Effector memory CD4-positive, alpha-beta T cell (primary cell): ENCODE measurements around the gene KCTD2.
A peak's percentile ranks its signal among the peaks of the same experiment; 100 is the strongest.
"Not testable (repeated sequence)": the region's sequence is repeated elsewhere in the genome, so short reads cannot be mapped to it uniquely, and the experiment has no call there.

Experiments used
- DNase-seq, 3 donors: peaks; one replicate each; pipeline ENCODE4 v3.0.0-alpha.2; 2020
- H3K27ac ChIP-seq: 2 replicates; pipeline ENCODE4 v1.7.0; 2013; ENCODE audit warnings: mild to moderate bottlenecking, low read length, moderate library complexity; ENCODE audit not compliant: insufficient read depth, poor library complexity, severe bottlenecking
- H3K27me3 ChIP-seq: replicated peaks from 2 replicates; pipeline ENCODE4 v1.7.0; 2013; ENCODE audit warnings: mild to moderate bottlenecking, low read length; ENCODE audit not compliant: insufficient read depth, control insufficient read depth, poor library complexity, severe bottlenecking
- H3K36me3 ChIP-seq: 2 replicates; pipeline ENCODE4 v1.7.0; 2013; ENCODE audit warnings: mild to moderate bottlenecking, low read length, moderate library complexity; ENCODE audit not compliant: control insufficient read depth, insufficient read depth
- H3K4me1 ChIP-seq: 2 replicates; pipeline ENCODE4 v1.7.0; 2013; ENCODE audit warnings: low read length, mild to moderate bottlenecking; ENCODE audit not compliant: control insufficient read depth, insufficient read depth, poor library complexity, severe bottlenecking
- H3K4me3 ChIP-seq: 2 replicates; pipeline ENCODE4 v1.7.0; 2013; ENCODE audit warnings: low read length, low read depth, mild to moderate bottlenecking; ENCODE audit not compliant: insufficient read depth, poor library complexity, severe bottlenecking
- H3K9me3 ChIP-seq: 2 replicates; pipeline ENCODE4 v1.7.0; 2013; ENCODE audit warnings: mild to moderate bottlenecking, low read length, moderate library complexity; ENCODE audit not compliant: control insufficient read depth

Gene KCTD2

DNA sequence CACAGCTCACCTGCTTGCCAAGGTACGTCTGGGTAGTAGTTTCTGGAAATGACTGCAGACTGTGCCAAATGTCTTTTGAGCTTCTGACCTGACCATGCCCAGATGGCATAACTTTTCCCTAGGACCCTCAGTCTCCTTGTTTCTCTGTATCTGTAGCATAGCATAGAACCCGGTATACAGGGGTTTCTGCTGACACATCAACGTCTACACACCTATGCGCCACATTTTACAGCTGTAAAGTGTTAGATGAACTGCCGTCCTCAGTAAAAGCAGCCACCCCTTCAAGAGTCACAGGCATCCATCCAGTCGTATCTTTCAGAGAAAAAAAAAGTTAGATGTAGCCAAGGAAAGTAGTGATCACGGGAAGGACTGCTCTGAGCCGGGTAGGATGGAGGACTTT lies 17.4 kb downstream of the KCTD2 start:
- no peak for DNase-seq
- H3K36me3 ChIP-seq, result peaks cover 52% of the 10 kb centered on the region
- H3K27ac ChIP-seq, result no peak overlapping the region
- H3K27me3 ChIP-seq, result no peaks in the 10 kb centered on the region
- no peaks in the 10 kb centered on the region for H3K9me3 ChIP-seq
- no peaks in the 10 kb centered on the region for H3K4me1 ChIP-seq
- no peak overlapping the region for H3K4me3 ChIP-seq

DNA sequence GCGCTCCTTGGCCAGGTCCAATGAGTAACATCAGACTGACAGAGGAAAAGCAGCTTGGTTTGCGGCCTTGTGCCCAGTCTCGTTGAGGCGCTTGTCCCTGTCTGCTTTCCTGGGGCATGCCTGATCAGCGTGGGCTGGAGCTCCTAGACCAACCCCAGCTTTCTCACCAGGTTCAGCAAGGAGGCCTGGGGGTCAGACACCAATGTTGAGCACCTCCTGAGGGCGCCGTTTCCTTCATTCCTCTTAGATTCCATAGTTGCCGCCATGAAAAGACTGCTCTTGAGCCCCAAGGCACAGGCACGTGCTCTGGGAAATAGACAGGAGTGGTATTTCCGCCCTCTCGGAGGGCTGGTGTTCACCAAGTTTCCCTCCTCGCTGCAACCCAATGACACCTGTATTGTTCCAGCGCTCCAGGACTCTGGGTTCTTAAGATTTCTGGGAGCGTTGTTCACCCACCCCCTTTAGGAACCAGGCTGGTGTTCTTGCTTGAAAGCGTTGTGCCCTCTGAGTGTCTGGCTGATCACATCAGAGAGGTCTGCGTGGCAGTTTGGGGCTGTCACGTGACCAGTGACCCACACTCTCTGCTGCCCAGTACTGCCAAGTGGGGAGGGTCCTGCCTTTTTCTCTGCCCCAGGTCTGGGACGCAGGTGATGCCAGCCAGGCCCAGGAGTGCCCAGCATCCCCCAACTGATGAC lies 18.0 kb downstream of the KCTD2 start:
- Histone ChIP-seq H3K4me3 (no peak overlapping the region), H3K36me3 (peaks cover 48% of the 10 kb centered on the region), H3K9me3 (no peaks in the 10 kb centered on the region), H3K27me3 (no peaks in the 10 kb centered on the region), H3K4me1 (no peaks in the 10 kb centered on the region), H3K27ac (no peak overlapping the region)
- DNase-seq, result no peak

DNA sequence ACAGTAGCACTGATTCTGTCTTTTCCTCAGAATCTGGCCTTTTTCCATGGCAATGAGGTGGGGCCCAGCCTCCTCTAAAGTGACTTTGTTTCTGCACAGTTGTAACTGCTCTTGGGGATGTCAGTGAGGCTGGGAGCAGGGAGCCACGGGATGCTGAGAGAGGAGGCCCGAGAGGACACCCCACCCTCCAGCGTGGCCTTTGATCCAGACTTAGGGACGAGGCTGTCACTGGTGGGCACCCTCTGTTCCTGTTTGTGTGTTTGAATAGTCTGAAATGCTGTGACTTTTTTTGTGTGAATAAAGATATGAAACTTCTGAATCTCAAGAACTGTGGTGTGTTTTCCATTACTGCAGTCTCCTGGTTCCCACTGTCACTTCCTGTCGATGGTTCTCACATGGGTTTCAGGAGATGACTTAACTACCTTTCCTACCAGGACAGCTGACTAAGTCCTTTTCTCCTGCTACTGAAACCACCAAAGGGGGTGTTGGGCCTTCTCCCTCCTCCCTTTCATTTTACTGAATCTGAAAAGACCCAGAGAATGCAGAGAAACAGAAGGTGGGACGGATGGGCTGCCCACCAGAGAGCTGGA lies 18.6 kb downstream of the KCTD2 start:
- DNase-seq, result no peak
- H3K27ac ChIP-seq, result no peak overlapping the region

DNA sequence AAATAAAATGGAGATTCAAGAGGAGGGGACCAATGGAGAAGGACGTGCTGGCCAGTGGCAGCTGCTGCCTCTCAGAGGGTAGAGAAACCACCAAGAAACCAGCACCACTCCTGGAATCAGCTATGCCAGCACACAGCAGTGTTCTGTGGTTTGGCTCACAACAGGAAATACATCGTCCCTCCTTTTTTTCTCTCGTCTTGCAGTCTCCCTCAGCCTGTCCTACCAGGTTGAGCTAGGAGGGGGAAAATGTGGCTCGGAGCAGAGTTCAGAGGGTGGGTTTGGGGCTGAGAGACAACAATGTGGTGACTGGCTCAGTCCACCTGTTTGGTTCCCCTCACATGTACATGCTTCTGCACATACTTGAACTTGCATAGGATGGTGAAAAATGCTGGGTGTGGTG lies 20.8 kb downstream of the KCTD2 start:
- DNase-seq, result no peak
- peak overlapping the region; percentile 5 for H3K27ac ChIP-seq
- no peaks in the 10 kb centered on the region for H3K9me3 ChIP-seq
- peaks cover 24% of the 10 kb centered on the region for H3K36me3 ChIP-seq
- H3K4me1 ChIP-seq, result no peaks in the 10 kb centered on the region
- H3K4me3 ChIP-seq, result no peak overlapping the region
- H3K27me3 ChIP-seq, result no peaks in the 10 kb centered on the region

More for the DNA sequence above, 18.6 kb downstream of the KCTD2 start:
- Histone ChIP-seq H3K9me3 (no peaks in the 10 kb centered on the region), H3K27me3 (no peaks in the 10 kb centered on the region), H3K36me3 (peaks cover 43% of the 10 kb centered on the region), H3K4me1 (no peaks in the 10 kb centered on the region), H3K4me3 (no peak overlapping the region)

GRCh38 chr17:75068750-75069149 lies 21.7 kb downstream of the KCTD2 start:
- Histone ChIP-seq H3K27ac (no peak overlapping the region), H3K9me3 (no peaks in the 10 kb centered on the region), H3K27me3 (no peaks in the 10 kb centered on the region), H3K4me3 (no peak overlapping the region), H3K36me3 (peaks cover 15% of the 10 kb centered on the region), H3K4me1 (no peaks in the 10 kb centered on the region)
- no peak for DNase-seq

DNA sequence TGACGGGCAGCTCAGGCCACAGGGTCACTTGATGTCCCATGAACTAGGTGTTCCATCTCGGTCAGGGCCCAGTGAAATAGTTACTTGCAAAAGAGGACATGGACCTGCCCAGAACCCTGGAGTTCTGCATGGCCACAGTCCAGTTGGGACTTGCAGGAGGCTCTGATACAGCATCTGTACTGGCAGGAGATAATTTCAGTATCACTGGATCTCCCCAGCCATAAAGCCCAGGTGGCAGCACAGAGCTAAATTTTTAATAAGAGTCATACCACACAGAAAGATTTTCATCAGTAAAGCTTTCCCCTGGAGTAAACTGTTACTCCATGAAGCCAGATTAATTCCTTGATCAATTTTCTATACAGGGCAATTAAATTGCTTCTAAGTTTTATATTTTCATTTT lies 22.8 kb downstream of the KCTD2 start:
- no peak for DNase-seq
- H3K9me3 ChIP-seq, result no peaks in the 10 kb centered on the region
- no peaks in the 10 kb centered on the region for H3K27me3 ChIP-seq
- no peaks in the 10 kb centered on the region for H3K4me1 ChIP-seq
- no peak overlapping the region for H3K27ac ChIP-seq
- peaks cover 5% of the 10 kb centered on the region for H3K36me3 ChIP-seq
- H3K4me3 ChIP-seq, result no peak overlapping the region

GRCh38 chr17:75071478-75072271 lies 24.6 kb downstream of the KCTD2 start:
- H3K4me1 ChIP-seq, H3K36me3 ChIP-seq, H3K27me3 ChIP-seq, DNase-seq, H3K27ac ChIP-seq, H3K9me3 ChIP-seq, H3K4me3 ChIP-seq: not testable (repeated sequence)

DNA sequence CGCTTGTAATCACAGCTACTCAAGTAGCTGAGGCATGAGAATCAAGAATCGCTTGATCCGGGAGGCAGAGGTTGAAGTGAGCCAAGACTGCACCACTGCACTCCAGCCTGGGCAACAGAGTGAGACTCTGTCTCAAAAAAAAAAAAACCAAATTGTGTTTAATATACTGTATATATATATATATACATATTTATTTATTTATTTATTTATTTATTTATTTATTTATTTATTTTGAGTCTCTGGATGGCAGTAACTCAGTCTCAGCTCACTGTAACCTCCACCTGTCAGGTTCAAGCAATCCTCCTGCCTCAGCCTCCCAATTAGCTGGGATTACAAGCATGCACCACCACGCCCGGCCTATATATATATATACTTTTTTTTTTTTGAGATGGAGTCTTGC lies 25.9 kb downstream of the KCTD2 start:
- H3K4me3 ChIP-seq, result not testable (repeated sequence)

DNA sequence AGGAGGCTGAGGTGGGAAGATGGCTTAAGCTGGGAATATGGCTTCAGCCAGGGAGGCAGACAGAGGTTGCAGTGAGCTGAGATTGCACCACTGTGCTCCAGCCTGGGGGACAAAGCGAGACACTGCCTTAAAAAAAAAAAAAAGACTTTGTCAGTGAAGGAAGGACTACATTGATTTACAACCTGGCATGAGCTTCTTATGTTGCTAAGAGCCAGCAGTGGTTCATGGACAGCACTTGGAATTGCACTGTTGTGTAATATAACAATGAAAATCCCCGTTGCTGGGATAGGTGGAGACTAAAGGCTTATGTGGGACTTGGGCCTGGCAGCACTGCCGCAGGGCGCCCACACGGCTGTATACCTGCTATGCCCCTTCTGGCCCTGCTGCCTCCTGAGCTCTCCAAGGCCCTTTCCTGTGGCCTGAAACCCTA lies 26.6 kb downstream of the KCTD2 start:
- H3K9me3 ChIP-seq, result no peaks in the 10 kb centered on the region
- no peaks in the 10 kb centered on the region for H3K36me3 ChIP-seq
- no peaks in the 10 kb centered on the region for H3K27me3 ChIP-seq
- DNase-seq, result no peak
- peaks cover 10% of the 10 kb centered on the region for H3K4me1 ChIP-seq
- H3K27ac ChIP-seq, result no peak overlapping the region
- H3K4me3 ChIP-seq, result no peak overlapping the region

More for the DNA sequence above, 25.9 kb downstream of the KCTD2 start:
- not testable (repeated sequence) for H3K27ac ChIP-seq, H3K9me3 ChIP-seq, H3K27me3 ChIP-seq, H3K4me1 ChIP-seq, H3K36me3 ChIP-seq, DNase-seq

- no peak for DNase-seq
- Histone ChIP-seq H3K4me3 (no peak overlapping the region), H3K27me3 (no peaks in the 10 kb centered on the region), H3K27ac (no peak overlapping the region), H3K4me1 (peaks cover 10% of the 10 kb centered on the region), H3K36me3 (no peaks in the 10 kb centered on the region), H3K9me3 (no peaks in the 10 kb centered on the region)
These were observed 27.5 kb downstream of the KCTD2 start for GRCh38 chr17:75074532-75074931.
